Measurements from ENCODE around the gene NT5DC4.

- no peak for TF ChIP-seq POU6F1 (CRISPR knock-in tag; IDR thresholded peaks at IDR 0.05; ENCODE audit: borderline replicate concordance, low read depth)
- no peak for TF ChIP-seq ARNTL (CRISPR knock-in tag; IDR thresholded peaks at IDR 0.05; ENCODE audit: borderline replicate concordance, low read depth)
- no peak for TF ChIP-seq TOX (CRISPR knock-in tag; IDR thresholded peaks at IDR 0.05; ENCODE audit: borderline replicate concordance)
- no peak for TF ChIP-seq CREB5 (CRISPR knock-in tag; IDR thresholded peaks at IDR 0.05; ENCODE audit: low read depth)
- TF ChIP-seq PATZ1 (CRISPR knock-in tag; IDR thresholded peaks at IDR 0.05; ENCODE audit: borderline replicate concordance), result no peak
- no peak for TF ChIP-seq ISL1 (CRISPR knock-in tag; IDR thresholded peaks at IDR 0.05)
- no peak for TF ChIP-seq ZC3H10 (CRISPR knock-in tag; IDR thresholded peaks at IDR 0.05)
- TF ChIP-seq RARB (CRISPR knock-in tag; IDR thresholded peaks at IDR 0.05), result no peak
- no peak for TF ChIP-seq ZNF8 (CRISPR knock-in tag; IDR thresholded peaks at IDR 0.05)
- TF ChIP-seq ZFP3 (CRISPR knock-in tag; IDR thresholded peaks at IDR 0.05), result no peak
Observed at GRCh38 chr2:112757265-112757664, 36.4 kb downstream of the NT5DC4 start.

All from SK-N-SH treated with all-trans-retinoic acid at 6 μM for 48 hours (cell line).